ENCODE data around the gene STARD3NL. TPM values are rescaled to one million over a fixed set of nuclear protein-coding genes. Genes with fewer than 3 reads are reported as not detected.

Gene STARD3NL
- total and polyA plus RNA-seq, 10 of the 15 experiments (the other 5 are each of a cell fraction or from before 2014, with no cell fraction given) = 66.1 to 133 (median 85.7) TPM

DNA sequence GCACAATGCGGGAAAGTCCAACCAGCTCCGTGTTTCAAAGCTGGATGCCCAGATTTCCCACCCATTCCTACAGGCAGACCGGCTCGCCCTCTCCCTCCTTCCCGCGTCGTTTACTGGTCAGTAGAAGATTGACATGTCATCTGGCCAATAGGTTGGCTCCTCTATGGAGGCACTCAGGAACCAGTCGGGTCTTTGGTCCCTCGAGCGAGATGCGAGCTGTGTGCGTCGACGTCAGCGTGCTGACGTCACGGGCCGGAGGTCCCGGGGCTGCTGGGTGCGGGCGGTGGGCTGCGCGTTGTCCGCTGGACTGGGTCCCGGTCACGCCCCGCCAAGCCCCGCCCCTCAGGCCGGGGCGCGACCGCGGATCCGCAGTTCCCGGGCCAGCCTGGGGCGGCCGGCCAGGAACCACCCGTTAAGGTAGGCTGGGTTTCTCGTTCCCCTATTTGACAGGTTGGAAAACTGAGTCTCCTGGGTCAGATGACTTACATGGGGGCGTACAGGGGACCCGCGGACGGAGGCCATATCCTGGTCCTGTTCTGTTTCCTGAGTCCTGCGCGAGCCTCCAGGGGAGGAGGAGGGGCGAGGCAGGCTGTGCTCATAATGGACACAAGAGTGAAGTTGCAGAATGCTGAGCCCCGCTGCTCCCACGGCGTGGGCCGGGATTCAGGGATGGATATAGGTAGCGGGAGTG is at the start of gene STARD3NL (continued):
- TF ChIP-seq, protein P1, sequence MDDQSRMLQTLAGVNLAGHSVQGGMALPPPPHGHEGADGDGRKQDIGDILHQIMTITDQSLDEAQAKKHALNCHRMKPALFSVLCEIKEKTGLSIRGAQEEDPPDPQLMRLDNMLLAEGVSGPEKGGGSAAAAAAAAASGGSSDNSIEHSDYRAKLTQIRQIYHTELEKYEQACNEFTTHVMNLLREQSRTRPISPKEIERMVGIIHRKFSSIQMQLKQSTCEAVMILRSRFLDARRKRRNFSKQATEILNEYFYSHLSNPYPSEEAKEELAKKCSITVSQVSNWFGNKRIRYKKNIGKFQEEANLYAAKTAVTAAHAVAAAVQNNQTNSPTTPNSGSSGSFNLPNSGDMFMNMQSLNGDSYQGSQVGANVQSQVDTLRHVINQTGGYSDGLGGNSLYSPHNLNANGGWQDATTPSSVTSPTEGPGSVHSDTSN (IDR thresholded peaks at IDR 0.05; ENCODE audit: insufficient replicate concordance, low read depth, low read length) = peak; percentile 98
- TF ChIP-seq, protein P2, sequence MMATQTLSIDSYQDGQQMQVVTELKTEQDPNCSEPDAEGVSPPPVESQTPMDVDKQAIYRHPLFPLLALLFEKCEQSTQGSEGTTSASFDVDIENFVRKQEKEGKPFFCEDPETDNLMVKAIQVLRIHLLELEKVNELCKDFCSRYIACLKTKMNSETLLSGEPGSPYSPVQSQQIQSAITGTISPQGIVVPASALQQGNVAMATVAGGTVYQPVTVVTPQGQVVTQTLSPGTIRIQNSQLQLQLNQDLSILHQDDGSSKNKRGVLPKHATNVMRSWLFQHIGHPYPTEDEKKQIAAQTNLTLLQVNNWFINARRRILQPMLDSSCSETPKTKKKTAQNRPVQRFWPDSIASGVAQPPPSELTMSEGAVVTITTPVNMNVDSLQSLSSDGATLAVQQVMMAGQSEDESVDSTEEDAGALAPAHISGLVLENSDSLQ (IDR thresholded peaks at IDR 0.05) = peak; percentile 98
- TF ChIP-seq TARDBP (IDR thresholded peaks at IDR 0.05; ENCODE audit: borderline replicate concordance) (no peak), BHLHE40 (IDR thresholded peaks at IDR 0.05; ENCODE audit: borderline replicate concordance in 1 of 2, low read depth in 2 of 2, low read length in 1 of 2) (peak in 1 of 2 experiments; percentile 74; a peak in 2 of 4 replicates), NBN (IDR thresholded peaks at IDR 0.05) (no peak), JUND (IDR thresholded peaks at IDR 0.05; ENCODE audit: low read depth, low read length) (no peak), SIN3A (IDR thresholded peaks at IDR 0.05; ENCODE audit: low read depth, low read length) (0 out of 2 replicates have a peak, but pooled peaks have one; percentile 59), MYB (IDR thresholded peaks at IDR 0.05; ENCODE audit: borderline replicate concordance, low read depth, low read length) (no peak), HCFC1 (IDR thresholded peaks at IDR 0.05; ENCODE audit: low read length) (no peak), FOXM1 (IDR thresholded peaks at IDR 0.05; ENCODE audit: low read depth, low read length) (no peak; the same call in 1 of the 2 replicates)
- TF ChIP-seq, protein P3, sequence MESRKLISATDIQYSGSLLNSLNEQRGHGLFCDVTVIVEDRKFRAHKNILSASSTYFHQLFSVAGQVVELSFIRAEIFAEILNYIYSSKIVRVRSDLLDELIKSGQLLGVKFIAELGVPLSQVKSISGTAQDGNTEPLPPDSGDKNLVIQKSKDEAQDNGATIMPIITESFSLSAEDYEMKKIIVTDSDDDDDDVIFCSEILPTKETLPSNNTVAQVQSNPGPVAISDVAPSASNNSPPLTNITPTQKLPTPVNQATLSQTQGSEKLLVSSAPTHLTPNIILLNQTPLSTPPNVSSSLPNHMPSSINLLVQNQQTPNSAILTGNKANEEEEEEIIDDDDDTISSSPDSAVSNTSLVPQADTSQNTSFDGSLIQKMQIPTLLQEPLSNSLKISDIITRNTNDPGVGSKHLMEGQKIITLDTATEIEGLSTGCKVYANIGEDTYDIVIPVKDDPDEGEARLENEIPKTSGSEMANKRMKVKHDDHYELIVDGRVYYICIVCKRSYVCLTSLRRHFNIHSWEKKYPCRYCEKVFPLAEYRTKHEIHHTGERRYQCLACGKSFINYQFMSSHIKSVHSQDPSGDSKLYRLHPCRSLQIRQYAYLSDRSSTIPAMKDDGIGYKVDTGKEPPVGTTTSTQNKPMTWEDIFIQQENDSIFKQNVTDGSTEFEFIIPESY (IDR thresholded peaks at IDR 0.05) = no peak
- TF ChIP-seq, protein P4, sequence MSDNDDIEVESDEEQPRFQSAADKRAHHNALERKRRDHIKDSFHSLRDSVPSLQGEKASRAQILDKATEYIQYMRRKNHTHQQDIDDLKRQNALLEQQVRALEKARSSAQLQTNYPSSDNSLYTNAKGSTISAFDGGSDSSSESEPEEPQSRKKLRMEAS (IDR thresholded peaks at IDR 0.05; ENCODE audit: low read depth, low read length) = peak; percentile 63; the same call in 1 of the 2 replicates
- TF ChIP-seq, protein P5, sequence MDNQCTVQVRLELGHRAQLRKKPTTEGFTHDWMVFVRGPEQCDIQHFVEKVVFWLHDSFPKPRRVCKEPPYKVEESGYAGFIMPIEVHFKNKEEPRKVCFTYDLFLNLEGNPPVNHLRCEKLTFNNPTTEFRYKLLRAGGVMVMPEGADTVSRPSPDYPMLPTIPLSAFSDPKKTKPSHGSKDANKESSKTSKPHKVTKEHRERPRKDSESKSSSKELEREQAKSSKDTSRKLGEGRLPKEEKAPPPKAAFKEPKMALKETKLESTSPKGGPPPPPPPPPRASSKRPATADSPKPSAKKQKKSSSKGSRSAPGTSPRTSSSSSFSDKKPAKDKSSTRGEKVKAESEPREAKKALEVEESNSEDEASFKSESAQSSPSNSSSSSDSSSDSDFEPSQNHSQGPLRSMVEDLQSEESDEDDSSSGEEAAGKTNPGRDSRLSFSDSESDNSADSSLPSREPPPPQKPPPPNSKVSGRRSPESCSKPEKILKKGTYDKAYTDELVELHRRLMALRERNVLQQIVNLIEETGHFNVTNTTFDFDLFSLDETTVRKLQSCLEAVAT (IDR thresholded peaks at IDR 0.05) = no peak; the same call in 1 of the 2 replicates
- TF ChIP-seq, protein P6, sequence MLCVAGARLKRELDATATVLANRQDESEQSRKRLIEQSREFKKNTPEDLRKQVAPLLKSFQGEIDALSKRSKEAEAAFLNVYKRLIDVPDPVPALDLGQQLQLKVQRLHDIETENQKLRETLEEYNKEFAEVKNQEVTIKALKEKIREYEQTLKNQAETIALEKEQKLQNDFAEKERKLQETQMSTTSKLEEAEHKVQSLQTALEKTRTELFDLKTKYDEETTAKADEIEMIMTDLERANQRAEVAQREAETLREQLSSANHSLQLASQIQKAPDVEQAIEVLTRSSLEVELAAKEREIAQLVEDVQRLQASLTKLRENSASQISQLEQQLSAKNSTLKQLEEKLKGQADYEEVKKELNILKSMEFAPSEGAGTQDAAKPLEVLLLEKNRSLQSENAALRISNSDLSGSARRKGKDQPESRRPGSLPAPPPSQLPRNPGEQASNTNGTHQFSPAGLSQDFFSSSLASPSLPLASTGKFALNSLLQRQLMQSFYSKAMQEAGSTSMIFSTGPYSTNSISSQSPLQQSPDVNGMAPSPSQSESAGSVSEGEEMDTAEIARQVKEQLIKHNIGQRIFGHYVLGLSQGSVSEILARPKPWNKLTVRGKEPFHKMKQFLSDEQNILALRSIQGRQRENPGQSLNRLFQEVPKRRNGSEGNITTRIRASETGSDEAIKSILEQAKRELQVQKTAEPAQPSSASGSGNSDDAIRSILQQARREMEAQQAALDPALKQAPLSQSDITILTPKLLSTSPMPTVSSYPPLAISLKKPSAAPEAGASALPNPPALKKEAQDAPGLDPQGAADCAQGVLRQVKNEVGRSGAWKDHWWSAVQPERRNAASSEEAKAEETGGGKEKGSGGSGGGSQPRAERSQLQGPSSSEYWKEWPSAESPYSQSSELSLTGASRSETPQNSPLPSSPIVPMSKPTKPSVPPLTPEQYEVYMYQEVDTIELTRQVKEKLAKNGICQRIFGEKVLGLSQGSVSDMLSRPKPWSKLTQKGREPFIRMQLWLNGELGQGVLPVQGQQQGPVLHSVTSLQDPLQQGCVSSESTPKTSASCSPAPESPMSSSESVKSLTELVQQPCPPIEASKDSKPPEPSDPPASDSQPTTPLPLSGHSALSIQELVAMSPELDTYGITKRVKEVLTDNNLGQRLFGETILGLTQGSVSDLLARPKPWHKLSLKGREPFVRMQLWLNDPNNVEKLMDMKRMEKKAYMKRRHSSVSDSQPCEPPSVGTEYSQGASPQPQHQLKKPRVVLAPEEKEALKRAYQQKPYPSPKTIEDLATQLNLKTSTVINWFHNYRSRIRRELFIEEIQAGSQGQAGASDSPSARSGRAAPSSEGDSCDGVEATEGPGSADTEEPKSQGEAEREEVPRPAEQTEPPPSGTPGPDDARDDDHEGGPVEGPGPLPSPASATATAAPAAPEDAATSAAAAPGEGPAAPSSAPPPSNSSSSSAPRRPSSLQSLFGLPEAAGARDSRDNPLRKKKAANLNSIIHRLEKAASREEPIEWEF (IDR thresholded peaks at IDR 0.05; ENCODE audit: insufficient replicate concordance, low read depth, low read length) = no peak
- TF ChIP-seq, protein P7, sequence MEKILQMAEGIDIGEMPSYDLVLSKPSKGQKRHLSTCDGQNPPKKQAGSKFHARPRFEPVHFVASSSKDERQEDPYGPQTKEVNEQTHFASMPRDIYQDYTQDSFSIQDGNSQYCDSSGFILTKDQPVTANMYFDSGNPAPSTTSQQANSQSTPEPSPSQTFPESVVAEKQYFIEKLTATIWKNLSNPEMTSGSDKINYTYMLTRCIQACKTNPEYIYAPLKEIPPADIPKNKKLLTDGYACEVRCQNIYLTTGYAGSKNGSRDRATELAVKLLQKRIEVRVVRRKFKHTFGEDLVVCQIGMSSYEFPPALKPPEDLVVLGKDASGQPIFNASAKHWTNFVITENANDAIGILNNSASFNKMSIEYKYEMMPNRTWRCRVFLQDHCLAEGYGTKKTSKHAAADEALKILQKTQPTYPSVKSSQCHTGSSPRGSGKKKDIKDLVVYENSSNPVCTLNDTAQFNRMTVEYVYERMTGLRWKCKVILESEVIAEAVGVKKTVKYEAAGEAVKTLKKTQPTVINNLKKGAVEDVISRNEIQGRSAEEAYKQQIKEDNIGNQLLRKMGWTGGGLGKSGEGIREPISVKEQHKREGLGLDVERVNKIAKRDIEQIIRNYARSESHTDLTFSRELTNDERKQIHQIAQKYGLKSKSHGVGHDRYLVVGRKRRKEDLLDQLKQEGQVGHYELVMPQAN (conservative IDR thresholded peaks at IDR 0.05) = peak; percentile 85
